SKM-1 (cell line): ENCODE measurements around the gene CFAP46.
"Not testable (repeated sequence)": the region's sequence is repeated elsewhere in the genome, so short reads cannot be mapped to it uniquely, and the experiment has no call there.

Source experiments
- DNase-seq: peaks from one replicate; lab custom pipeline; 2025; ENCODE audit not compliant: unreplicated experiment; lab: John Stamatoyannopoulos, UW

CFAP46 gene

GRCh38 chr10:132832186-132832969, 110.0 kb downstream of the CFAP46 start:
- DNase-seq, result no peak

DNA sequence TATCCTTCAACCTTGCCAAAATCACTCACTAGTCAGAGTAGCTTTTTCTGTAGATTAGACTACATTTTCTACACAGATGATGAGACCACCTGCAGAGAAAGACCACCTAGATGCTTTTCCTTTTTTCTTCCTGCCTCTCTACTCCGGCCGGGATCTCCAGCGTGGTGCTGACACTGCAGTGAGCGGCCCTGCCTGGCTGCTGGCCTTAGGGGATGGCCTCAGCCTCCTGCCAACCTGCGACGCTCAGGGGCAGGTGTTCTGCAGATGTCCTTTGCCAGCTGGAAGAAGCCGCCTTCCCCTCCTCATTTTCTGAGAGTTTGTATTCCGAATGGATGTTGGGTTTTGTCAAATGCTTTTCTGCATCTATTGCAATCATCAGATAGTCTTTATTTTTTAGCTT, 113.0 kb downstream of the CFAP46 start:
- DNase-seq, result no peak

DNA sequence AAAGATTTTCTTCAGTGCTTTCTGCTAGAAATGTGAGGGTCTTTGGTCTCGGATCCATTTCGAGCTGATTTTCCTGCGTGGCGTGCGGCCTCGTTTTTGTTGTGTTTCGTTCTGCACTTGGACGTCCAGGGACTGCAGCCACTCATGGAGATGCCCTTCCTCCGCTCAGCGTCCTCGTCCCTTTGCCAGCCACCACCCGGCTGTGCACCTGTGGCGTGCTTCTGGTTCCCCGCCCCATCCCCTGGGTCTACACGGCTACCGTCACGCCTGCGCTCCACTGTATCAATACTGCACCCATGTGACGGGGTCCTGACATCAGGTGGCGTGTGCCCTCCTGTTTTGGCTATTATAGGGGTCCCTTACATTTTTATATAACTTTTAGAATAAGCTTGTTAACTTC, 113.7 kb downstream of the CFAP46 start:
- no peak for DNase-seq

GRCh38 chr10:132827861-132828539, 114.4 kb downstream of the CFAP46 start:
- DNase-seq, result no peak

DNA sequence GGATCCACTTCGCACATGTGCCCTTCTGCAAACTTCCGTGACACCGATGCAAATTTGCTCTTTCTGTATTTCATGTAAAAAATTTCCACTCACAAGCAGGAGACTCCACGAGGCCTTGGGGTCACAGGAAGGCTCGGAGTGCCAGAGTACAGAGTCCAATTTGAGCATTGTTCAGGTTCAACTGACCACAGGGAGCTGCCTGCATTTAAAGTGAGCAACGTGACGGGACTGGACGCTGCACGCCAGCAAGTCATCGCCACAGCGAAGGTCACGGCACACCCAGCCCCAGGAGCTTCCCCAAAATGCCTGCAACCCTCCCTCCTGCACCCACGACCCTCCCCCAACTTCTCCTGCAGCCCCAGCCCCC, 115.0 kb downstream of the CFAP46 start:
- DNase-seq, result no peak

DNA sequence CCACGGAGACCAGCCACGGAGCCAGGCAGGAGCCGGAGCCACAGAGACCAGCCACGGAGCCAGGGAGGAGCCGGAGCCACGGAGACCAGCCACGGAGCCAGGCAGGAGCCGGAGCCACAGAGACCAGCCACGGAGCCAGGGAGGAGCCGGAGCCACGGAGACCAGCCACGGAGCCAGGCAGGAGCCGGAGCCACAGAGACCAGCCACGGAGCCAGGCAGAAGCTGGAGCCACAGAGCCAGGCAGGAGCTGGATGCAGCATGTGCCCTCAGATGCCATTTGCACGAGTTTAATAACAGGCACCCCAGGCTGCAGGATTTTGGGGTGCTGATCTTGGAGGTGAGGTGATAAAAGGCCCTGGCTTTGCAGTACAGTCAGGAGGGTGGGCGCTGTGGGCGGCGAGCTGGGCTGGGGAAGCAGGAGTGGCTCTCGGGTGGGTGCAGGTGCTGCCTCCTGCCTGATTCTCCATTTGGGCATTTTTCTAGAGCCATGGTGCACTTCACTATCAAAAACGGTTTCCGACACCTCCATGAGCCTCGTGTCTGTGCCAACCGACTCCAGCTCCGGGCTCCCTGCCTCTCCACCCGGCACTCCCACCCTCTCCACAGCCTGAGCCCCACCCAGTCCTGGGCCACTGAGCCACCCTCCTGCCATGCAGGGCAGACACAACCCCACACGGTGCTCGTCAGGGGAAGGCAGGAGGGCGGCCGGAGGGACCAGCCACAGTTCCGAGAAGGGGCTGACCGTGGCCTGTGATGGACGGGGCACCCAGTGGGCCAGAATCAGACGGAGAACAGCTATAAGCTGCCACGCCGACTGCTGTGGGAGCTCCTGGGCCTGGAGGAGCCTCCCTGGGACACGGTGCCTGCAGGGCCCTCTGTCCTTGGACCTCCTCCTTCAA, 115.6 kb downstream of the CFAP46 start:
- no peak for DNase-seq

GRCh38 chr10:132825783-132826523, 116.4 kb downstream of the CFAP46 start:
- DNase-seq, result not testable (repeated sequence)

GRCh38 chr10:132820056-132820455, 122.3 kb downstream of the CFAP46 start:
- no peak for DNase-seq

GRCh38 chr10:132817701-132818211, 124.6 kb downstream of the CFAP46 start:
- DNase-seq, result no peak

- DNase-seq, result no peak
These were observed 125.7 kb downstream of the CFAP46 start for GRCh38 chr10:132816718-132817117.

- no peak for DNase-seq
These were observed 127.1 kb downstream of the CFAP46 start for GRCh38 chr10:132815168-132815857.

DNA sequence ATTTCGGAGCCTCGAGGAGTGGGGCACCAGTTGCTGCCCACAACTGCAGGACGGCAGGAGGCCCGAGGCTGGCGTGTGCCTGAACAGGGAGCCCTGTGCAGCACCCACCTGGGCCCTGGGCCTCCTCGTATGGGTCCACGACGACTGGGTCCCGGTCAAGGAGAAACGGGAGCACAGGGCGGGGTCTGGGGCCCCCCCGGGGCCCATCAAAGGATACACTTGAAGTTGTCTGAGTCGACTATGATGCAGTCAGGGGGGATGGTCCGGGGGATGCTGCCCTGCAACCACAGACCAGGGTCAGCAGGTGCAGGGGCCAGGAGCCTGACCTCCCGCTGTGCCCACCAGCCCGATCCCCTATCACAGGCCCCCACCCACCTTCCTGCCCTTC, 127.9 kb downstream of the CFAP46 start:
- no peak for DNase-seq

DNA sequence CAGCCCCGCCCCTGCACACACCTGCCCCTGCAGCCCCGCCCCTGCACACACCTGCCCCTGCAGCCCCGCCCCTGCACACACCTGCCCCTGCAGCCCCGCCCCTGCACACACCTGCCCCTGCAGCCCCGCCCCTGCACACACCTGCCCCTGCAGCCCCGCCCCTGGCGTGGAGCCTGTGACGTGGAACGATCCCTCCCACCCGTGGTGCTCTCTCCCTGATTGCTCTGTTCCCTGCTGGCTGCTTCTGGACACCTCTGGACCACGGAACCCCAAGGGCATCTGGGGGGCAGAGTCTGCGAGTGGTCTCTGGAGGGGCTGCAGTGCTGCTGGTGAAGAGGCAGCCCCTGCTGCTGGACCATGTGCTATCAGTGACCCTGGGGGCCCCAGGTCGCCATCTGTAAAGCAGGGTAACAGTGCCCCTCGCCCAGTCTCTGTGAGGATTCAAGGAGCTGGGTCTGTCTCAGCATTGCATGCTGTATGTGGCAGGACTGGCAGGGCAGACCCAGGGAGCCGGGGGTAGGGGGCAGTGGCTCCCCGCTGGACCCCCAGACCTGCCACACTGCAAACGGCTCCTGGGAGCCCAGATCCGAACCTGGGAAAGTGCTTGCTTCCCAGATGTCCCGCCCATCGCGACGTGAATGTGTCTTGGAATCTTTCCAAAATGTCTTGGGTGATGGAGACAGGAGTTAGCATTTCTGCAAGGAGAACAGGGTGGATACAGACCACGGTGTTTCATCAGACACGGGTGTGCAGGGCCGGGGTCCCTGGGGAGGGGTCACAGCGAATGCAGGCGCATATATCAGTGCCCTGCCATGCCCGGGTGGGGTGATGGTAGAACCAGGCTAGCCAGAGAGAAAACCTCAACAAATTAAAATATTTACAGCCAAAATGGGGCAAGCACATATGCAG, 128.6 kb downstream of the CFAP46 start:
- no peak for DNase-seq

GRCh38 chr10:132813001-132813401, 129.4 kb downstream of the CFAP46 start:
- DNase-seq, result no peak

- DNase-seq, result no peak
These were observed 129.8 kb downstream of the CFAP46 start for GRCh38 chr10:132812520-132812919.

DNA sequence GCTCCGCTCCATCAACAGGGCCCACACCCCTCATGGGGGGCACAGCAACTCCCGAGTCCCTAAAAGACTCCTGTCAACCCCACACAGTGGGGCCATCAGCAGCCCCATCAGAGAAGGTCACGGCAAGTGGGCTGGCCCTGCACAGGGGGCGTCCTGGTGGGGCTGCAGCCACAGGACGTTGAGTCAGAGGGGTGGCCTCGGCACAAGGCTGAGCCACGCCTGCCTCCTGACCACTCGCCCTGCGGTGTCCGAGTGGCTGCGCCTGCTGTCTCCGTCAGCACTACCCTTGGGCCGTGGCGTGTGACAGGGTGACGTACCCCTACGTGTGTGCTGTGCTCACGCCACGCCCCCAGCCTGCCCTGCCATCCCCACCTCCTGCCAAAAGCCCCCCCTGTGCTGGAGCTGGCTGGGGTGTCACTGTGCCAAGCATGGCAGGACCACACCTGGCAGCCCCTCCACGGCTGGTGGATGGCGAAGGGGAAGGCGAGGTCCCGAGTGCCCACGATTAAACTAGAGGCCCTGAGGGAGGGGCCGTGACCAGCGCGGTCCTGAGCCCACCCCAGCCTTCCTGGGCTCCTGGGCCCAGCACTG, 130.4 kb downstream of the CFAP46 start:
- DNase-seq, result no peak

DNA sequence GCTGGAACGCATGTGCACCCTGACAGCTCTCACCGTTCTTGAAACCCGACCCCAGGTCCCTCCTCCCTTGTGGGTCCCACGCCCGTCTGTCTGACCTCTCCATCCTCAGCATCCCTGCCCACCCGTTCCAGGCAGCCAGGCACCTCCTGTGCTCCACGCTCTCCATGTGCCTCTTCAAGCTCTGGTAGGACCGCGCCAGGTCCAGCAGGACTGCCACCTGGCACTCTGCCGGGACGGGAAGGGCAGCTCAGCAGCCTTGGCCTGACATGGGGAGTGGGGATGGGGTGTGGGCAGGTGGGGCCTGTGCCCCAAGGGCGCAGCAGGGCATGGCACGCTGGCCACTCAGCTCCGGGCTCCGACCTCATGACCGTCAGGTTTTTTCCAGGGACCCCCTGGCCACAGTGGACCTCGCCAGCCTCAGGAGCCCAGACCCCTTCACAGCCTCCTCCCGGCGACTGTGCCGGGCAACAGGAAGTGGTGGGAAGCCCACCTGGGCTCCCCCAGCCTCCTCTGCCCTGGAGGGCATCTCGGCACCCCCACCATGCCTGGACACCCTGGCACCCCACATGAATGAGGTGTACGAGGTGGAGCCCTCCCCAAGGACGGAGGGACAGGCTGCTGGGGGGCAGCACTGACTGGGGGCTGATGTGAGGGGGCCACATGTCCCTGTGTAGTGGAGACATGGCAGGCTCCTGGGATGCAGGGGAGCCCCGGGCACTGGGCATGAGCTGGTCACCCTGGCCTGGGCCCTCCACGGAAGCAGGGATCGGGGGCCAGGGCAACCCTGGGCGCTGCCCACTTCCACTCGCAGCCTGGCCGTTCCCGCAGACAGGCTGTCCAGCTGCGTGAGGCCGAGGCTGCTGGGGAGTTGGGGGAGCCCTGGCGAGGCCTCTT, 131.3 kb downstream of the CFAP46 start:
- DNase-seq, result no peak
